NCI-H345 treated with DMSO at 0.1 percent for 48 hours (cell line): Measurements from ENCODE around the gene SLC35A4.

ENCODE experiments used
- DNase-seq: peaks from one replicate; lab custom pipeline; 2025; ENCODE audit not compliant: unreplicated experiment; lab: John Stamatoyannopoulos, UW

The SLC35A4 gene, protein sequence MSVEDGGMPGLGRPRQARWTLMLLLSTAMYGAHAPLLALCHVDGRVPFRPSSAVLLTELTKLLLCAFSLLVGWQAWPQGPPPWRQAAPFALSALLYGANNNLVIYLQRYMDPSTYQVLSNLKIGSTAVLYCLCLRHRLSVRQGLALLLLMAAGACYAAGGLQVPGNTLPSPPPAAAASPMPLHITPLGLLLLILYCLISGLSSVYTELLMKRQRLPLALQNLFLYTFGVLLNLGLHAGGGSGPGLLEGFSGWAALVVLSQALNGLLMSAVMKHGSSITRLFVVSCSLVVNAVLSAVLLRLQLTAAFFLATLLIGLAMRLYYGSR

DNA sequence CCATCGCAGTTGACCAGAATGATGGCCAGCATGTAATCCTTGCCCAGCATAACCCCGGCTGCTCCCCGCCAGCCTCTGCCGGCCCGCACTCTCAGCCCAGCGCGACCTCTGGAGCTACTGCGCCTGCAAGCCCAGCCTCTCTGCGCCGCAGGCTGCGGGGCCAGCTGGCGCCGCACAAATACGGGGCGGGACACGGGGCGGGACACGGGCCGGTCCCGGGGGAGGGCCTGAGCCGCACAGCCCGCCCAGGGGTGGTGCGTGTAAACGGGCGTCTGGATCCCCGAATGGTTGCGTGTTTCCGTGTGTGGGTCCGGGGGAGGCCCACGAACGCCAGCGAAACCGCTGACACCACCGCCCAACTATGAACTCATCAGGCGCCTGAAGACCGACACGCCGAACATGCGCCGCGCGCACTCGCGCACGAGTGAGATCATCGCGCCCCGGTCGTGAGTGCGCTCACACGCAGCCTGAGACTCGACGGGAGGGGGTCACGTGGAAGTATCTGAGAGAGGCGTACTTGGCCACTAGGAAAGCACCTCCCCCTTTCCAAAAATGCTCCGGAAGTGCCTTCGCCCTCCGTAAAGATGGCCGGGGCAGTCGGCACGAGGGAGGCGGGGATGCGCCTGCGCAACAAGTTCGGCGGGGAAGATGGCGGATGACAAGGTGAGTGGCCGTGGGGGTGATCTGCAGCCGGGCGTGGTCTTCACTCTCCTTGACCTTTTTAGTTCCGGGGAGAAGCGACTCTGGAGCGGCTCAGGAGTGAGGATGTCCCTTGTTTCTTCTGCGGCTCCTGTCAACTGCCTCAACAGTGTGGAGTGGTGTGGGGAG lies at the start of gene SLC35A4, which contains the start of gene APBB3:
Gene SLC35A4, plus strand, starts transcription at position 633 of the 828 bp plus-strand sequence. CDS start 2,342 bp downstream, outside the sequence.
Gene APBB3, minus strand, starts transcription at position 403 of the 828 bp plus-strand sequence. Its CDS starts 353 bp downstream, at position 50.
- DNase-seq = peak; percentile 97

DNA sequence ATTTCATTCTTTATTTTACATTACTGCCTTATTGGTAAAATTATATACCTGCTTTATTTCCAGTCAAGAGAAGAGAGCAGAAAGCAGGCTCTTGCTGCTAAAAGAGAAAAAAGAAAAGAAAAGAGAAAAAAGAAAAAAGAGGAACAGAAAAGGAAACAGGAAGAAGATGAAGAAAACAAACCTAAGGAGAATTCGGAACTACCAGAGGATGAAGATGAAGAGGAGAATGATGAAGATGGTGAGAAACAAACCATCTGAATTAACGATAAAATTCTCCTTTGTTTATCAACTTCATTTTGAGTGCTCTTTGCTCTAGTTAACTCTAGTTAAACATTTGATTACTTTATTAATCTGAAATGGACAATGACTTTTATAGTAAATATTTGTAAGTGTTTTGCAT lies 40.6 kb upstream of the SLC35A4 start:
- DNase-seq = no peak

DNA sequence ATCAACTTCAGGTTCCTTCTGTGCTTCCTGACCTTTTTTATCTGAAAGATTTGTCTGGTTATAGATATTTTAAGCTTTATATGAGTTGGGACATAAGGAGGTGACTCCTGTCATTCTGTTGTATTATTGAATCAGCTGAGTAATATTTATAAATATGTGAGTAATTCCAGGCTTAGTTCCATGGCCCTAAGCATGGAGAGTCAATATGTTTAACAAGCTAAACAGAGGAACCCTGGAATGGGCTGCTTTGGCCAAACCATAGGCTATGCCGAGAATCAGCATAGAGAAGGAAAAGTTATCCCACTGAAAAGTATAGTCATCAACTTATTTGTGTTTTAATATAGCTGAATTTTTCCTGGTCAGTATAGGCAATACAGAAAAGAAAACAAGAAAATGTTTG lies 24.4 kb upstream of the SLC35A4 start:
- no peak for DNase-seq

DNA sequence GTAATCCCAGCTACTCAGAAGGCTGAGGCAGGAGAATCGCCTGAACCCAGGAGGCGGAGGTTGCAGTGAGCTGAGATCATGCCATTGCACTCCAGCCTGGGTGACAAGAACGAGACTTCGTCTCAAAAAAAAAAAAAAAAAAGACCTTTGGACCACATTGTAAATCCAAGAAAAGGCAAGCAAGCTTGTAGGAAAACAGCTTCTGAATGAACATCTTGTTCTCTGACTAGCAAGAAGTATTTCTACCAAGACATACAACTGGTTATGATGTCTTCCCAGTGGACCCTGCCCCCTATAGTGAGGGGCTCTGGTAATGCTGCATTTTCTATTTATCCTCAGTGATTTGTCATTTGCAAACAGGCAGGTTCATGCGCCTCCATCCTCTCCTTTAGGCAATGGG lies 21.7 kb upstream of the SLC35A4 start:
- DNase-seq = no peak

DNA sequence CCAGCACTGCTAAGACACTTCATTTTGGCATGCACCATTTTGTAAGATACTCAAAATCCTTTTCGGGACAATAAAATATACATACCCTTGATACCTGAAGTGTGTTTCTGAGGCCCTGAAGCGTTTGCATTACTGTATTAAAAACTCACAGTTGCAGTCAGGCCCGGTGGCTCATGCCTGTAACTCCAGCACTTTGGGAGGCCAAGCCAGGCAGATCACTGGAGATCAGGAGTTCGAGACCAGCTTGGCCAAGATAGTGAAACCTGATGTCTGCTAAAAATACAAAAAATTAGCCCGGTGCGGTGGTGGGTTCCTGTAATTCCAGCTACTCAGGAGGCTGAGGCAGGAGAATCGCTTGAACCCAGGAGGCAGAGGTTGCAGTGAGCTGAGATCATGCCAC lies 19.6 kb upstream of the SLC35A4 start:
- no peak for DNase-seq

DNA sequence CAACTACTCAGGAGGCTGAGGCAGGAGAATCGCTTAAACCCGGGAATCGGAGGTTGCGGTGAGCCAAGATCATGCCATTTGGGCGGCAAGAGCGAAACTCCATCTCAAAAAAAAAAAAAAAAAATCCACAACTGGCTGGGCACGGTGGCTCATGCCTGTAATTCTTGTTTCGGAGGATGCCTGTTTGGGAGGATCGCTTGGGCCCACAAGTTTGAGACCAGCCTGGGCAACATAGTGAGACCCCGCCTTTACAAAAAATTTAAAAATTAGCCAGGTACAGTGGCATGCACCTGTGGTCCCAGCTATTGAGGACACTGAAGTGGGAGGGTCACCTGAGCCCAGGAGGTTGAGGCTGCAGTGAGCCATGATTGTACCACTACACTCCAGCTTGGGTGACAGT lies 19.0 kb upstream of the SLC35A4 start:
- no peak for DNase-seq

DNA sequence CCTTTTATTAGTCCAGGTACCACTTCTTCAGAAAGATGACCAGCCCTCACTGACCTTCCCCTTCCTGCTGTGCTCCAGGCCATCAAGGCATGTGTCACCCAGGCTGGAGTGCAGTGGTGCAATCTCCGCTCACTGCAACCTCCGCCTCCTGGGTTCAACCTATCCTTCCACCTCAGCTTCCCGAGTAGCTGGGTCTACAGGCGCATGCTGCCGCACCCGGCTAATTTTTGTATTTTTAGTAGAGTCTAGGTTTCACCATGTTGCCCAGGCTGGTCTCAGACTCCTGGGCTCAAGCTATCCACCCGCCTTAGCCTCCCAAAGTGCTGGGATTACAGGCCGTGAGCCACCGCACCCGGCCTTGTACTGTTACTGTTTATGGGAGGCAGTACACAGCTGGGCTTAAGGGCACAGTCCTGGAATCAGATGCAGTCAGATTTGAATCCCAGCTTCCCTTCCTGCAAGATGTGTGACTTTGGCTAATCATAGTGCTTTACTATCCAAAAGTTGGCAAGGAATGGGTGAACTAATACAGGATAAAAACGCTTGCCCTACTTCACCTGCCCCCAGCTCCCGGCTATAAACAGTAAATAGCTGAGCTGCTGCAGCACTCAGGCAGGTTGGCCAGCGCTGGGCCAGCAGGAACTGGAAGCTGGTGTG lies 17.6 kb upstream of the SLC35A4 start:
- DNase-seq = no peak

DNA sequence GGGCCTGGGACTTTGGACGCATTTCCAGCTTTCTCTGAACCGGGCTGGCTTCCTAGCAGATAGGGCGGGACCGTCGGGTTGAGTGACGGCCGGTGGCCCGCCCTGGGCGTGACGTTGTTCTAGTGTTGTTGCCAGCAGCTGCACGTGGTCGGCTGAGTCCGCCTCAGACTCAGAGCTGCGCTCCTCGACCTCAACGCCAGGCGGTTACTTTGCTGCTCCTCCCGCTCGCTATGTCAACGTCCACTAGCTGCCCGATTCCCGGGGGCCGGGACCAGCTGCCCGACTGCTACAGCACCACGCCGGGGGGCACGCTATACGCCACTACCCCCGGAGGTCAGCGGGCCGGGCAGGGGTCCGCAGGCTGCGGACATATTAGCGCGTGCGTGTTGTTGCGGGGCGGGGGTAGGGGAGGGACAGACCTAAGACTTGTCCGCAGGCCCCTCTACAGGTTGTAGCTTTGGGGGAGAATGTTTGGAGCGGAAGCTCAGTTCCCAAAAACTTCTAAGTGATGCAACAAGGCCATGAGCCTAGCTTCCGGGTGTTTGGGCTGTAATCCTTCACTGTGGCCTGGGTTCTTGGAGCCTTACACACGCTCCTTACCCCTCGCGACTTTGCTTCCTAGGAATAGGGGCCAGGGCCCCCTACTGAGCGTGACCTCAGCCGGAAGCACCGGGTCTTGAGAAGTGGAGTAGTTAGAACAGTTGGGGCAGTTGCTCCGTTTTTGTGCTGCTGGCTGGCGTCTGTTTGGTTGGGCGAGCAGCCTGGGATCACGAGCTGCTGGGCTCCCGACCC lies 16.9 kb upstream of the SLC35A4 start, which contains the start of gene EIF4EBP3:
Gene EIF4EBP3, plus strand, starts transcription at position 155 of the 792 bp plus-strand sequence. Its CDS starts 76 bp downstream, at position 231.
- peak; percentile 20 for DNase-seq

DNA sequence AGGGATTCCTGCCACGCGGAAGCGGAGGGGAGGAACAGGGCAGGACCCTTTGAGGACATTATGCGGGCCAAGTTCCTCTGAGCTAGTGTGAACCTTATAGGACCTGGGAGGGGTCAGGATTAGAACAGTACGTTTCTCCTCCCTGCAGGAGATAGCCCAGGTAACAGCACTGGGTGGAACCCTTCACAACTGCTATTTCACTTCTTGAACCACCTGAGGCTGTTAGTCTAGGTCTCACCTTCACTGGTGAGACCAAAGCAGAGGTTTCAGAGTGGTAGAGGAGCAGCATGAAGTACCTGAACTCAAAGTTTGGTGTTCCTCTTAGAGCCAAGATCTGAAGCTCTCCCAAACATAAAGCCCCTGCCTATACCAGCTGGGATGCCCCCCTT lies 16.3 kb upstream of the SLC35A4 start:
- DNase-seq = no peak

DNA sequence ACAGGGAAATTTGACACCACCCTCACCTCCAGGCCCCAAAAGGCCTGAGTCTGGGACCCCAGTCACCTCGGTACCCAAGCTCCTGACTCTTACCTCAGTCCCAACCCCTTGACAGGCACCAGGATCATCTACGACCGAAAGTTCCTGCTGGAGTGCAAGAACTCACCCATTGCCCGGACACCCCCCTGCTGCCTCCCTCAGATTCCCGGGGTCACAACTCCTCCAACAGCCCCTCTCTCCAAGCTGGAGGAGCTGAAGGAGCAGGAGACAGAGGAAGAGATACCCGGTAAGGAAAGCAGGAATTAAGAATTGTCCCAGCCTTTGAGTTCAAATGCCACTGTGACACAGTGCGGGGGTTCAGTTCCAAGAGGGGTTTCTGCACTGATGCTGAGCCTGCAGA lies 15.8 kb upstream of the SLC35A4 start:
- DNase-seq = no peak

DNA sequence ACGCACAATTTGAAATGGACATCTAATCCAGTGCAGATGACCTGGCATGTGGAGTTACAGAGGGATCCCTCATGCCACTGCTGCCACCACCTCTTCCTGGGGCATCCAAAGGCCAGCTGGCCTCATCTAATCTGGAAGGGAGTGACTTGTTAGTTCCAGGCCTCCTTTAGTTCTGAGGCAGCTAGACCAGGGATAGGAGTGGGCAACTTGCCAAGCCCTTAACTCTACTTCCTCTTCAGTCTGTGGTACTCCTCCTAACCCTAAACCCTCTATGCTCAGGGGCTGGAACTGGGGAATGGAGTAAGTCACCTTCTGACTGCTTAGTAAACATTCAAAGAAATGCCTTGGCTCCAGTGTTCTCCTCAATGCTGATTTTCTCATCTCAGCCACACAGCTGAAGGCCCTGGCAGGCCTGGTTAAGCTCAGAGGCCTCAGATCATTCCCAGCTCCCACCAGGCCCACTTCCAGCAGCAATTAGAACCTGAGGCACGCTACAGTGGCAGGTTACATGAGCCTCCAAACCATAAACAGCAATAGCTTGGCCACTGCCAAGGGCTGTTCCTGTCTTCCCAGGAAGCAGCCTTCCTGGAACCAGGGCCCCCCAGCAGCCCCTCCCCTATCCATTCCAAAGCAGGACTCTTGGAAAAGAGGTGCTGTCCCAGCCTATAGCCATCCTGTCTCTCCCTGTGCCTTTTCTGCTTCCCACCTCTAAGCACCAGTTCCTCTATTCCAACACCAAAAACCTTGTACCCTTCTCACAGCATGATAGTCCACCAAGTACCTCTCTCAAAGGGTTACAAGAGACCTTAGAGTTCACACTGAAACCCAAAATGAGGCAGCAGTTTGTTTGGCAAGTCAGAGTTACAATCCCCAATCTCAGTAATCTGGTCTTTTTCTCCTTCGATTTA lies 15.1 kb upstream of the SLC35A4 start:
- DNase-seq = no peak

DNA sequence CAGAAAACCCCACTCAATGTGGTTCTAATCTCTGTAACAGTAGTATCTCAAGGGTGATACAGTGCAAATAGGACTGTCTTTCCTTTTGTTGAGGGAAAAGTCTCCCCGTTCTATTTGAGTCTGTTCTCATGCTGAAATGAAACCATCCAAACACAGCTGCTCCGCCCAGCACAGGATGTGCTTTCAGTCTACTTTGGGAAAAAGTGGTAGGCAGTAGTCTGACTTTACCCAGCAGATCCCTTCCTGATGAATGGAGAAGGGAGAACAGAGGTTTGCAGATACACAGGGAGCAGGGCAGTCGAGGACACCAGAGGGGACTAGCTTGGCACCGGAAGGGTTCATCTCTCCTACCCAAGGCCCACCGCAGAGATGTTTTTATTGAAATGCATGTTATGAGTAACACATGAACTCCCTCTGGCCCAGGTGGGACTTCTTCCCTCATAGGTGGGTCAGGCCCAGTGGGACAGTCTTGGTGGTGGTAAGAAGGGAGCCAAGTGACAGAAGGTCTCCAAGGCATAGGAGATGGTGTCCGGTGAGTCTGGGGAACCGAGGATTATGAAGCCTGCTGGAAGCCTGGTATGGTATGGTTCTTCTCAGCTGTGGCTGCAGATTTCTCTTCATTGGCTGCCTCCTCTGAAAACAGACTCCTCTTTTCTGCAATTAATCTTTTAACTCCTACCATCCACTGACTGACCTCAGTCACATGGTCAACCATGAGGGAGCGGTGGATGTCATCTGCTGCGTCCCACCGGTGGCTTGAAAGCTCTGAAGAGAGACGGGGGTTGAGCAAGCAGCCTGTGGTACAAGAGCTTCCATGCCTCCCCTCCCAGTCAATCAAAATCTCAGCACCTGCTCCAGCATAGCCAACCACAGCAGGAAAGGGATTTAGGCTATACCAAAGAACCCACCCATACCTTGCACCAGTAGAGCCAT lies 14.2 kb upstream of the SLC35A4 start:
- DNase-seq = no peak

DNA sequence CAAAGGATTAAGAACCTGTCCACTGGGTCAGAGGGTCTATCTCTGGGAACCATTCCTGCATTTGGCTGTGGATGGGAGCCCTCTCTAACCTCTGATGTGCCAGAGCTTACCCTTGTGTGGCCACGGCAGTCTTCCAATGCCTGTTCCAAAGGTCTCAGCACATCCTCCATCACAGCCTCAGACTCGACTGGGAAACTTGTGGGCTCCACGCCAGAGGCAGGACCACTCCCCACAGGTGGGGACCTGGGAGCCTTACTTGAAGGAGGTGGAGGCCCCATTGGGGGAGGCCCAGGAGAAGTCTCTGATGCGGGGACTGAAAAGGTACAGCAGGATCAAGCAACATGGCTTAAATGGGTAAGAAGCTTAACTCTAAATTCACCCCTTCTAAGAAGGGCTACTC lies 12.8 kb upstream of the SLC35A4 start:
- no peak for DNase-seq

DNA sequence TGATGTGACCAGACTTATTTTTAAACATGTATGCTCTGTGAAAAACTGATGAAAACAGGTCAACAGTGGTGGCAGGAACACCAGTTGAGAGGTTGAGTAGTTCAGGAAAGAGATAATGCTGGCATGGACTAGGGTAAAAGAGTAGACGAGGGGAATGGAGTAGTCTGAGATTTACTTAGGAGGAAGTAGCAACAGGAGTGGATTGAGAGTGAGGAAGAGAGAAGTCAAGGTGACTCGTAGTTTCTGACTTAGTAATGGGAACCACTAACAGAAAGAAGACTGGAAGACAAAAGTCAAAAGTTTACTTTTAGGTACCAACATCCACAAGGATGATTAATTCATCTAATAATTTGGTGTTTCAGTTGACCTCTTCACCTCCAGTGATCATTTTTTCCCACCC lies 11.0 kb upstream of the SLC35A4 start:
- no peak for DNase-seq

DNA sequence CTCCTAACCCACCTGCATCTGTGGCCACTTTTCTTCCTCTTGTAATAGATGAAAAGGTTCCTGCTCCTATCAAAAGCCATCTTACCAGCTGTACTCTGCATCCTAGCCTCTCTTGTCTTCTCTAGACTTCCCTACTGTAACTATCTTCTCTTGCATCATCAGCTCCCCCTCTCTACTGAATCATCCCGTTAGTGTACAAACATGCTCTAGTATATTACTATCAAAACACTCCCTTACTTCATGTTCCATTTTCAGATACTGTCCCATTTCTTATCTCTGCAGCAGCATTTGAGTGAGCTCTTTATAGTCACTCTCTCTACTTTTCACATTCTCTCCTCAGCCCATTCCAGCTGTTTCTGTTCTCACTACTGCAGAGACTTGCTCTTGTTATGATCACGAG lies 10.2 kb upstream of the SLC35A4 start:
- no peak for DNase-seq

DNA sequence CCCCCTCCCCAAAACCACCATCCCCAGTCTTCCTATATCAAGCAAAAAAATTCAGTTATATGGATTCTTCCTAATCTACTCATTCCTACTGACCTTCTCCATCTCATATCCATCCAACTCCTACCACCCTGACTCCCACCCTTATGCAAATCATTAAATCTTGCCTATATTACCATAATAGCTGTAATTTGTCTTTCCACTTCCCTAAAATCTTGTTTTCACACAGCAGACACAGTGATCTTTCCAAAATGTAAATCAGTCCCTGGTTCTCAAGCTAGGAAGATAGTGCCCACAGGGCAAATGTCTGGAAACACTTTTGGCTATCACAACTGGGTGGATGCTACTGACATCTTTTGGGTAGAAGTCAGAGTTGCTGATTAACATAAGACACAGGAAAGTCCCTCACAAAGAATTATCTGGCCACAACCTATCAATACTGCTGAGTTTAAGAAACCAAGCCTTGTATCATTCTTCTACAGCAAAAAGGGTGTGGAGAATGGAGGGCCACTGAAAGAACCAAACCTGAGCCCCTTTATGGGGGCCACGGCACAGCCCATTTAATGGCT lies 8.8 kb upstream of the SLC35A4 start:
- no peak for DNase-seq

DNA sequence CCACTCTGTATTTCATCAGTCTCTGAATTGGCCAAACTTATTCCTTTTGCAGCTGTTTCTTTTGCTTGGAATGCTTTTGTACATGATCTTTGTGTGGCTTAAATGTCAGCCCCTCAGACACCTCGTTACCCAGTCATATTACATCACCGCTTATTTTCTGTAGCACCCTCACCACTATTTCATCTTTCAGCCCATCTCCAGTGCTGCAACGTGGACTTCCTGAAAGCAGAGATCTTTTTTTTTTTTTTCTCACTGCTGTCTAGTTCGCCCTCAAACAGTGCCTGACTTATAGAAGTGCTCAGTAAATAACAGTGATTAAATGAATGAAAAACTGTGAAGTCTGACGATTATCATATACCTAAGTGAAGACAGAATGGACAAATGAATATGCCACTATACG lies 8.2 kb upstream of the SLC35A4 start:
- DNase-seq = no peak

DNA sequence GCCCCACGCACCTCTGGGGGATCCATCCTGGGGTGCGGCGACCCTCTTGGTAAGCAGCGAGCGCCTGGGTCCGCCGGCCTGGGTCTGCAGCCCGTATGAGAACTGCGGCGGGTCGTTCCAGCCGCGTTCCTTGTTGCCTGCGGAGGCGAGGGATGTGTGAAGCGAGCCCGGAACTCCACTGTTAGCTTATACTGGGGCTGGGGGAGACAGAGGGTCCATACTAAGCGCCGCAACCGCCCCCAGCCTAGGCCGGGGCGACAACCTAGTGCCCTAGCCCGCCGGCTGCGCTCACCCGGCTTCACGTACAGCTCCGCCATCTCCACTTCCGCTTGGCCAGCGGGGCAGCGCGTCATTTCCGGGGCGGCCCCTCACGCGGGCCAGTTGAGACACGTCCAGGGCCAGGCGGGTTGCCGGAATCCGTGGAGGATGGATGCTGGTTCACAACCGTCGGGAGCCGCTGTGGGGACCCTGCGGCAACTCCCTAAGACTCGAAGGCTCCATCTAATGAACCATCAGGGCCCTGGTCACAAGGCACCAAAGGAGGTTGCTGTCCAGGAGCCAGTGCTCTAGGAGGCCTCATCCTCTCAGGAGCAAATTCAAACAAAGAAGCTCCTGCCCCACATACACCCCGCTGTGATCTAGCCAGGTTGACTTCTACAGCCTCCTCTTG lies 7.4 kb upstream of the SLC35A4 start, which contains the start of gene SRA1:
Gene SRA1, minus strand, starts transcription at position 338 of the 670 bp plus-strand sequence. Its CDS starts 21 bp downstream, at position 317.
- DNase-seq = peak; percentile 80
